Loucy (cell line): ENCODE data around the gene RIMS1.

Experiments used
- H2AFZ ChIP-seq: fragments of 200-600 bp; sonication (generic); 2 replicates; pipeline ENCODE4 v1.6.0; 2016; ENCODE audit warnings: antibody characterized with exemption, mild to moderate bottlenecking, low read length, moderate library complexity
- H3F3A ChIP-seq: fragments of 200-600 bp; 2 replicates; pipeline ENCODE4 v1.6.0; 2016; ENCODE audit warnings: antibody characterized with exemption, low read depth, mild to moderate bottlenecking
- H3K27me3 ChIP-seq: fragments of 200-600 bp; sonication (generic); 2 replicates; pipeline ENCODE4 v1.6.1; 2014; ENCODE audit warnings: low read length, mild to moderate bottlenecking; ENCODE audit not compliant: insufficient read depth, poor library complexity, severe bottlenecking
- H3K36me3 ChIP-seq: fragments of 200-600 bp; sonication (generic); 2 replicates; pipeline ENCODE4 v1.6.1; 2016; ENCODE audit warnings: low read length; ENCODE audit not compliant: insufficient read depth
- H3K4me1 ChIP-seq: fragments of 200-600 bp; sonication (generic); 2 replicates; pipeline ENCODE4 v1.5.1; 2014; ENCODE audit warnings: low read length, mild to moderate bottlenecking; ENCODE audit not compliant: insufficient read depth, poor library complexity, severe bottlenecking
- H3K4me2 ChIP-seq: fragments of 200-600 bp; sonication (generic); 2 replicates; pipeline ENCODE4 v1.6.0; 2014; ENCODE audit warnings: antibody characterized with exemption, low read length, low read depth, mild to moderate bottlenecking; ENCODE audit not compliant: poor library complexity, severe bottlenecking
- H3K4me3 ChIP-seq: fragments of 200-600 bp; sonication (generic); 2 replicates; pipeline ENCODE4 v1.5.1; 2014; ENCODE audit warnings: low read length, mild to moderate bottlenecking, mixed read lengths; ENCODE audit not compliant: poor library complexity, severe bottlenecking
- H3K79me2 ChIP-seq: fragments of 200-600 bp; sonication (generic); 2 replicates; pipeline ENCODE4 v1.6.1; 2014; ENCODE audit warnings: low read length; ENCODE audit not compliant: insufficient read depth
- H3K9ac ChIP-seq: fragments of 200-600 bp; sonication (generic); 2 replicates; pipeline ENCODE4 v1.6.0; 2014; ENCODE audit warnings: mild to moderate bottlenecking, low read depth, low read length, moderate library complexity; ENCODE audit not compliant: poor library complexity, severe bottlenecking
- H3K9me2 ChIP-seq: fragments of 200-600 bp; sonication (generic); replicated peaks from 2 replicates; pipeline ENCODE4 v1.6.1; 2016; ENCODE audit warnings: low read depth, low read length, mixed read lengths
- H3K9me3 ChIP-seq: fragments of 200-600 bp; sonication (generic); 2 replicates; pipeline ENCODE4 v1.6.1; 2014; ENCODE audit warnings: mild to moderate bottlenecking, antibody characterized with exemption, low read length, low read depth; ENCODE audit not compliant: insufficient read depth
- H4K20me1 ChIP-seq: fragments of 200-600 bp; sonication (generic); 2 replicates; pipeline ENCODE4 v1.6.0; 2014; ENCODE audit warnings: antibody characterized with exemption, low read length, mild to moderate bottlenecking; ENCODE audit not compliant: insufficient read depth, poor library complexity, severe bottlenecking
- CTCF ChIP-seq: fragments of 200-600 bp; sonication (generic); conservative IDR thresholded peaks from 2 replicates; pipeline ENCODE4 v1.5.1; 2014; ENCODE audit warnings: mild to moderate bottlenecking, antibody characterized with exemption, low read length
- EZH2phosphoT487 ChIP-seq: fragments of 200-600 bp; IDR thresholded peaks from 2 replicates; pipeline ENCODE4 v1.6.1; 2018; ENCODE audit warnings: antibody characterized with exemption, mild to moderate bottlenecking, moderate library complexity, borderline replicate concordance

RIMS1 gene

GRCh38 chr6:72440611-72441010 is 554.3 kb downstream of the RIMS1 start:
- Histone ChIP-seq H3K4me1 (no peaks in the 10 kb centered on the region), H3K36me3 (no peaks in the 10 kb centered on the region)

GRCh38 chr6:72446430-72446829 is 560.1 kb downstream of the RIMS1 start:
- no peaks in the 10 kb centered on the region for H3K9me2 ChIP-seq

More at GRCh38 chr6:72440611-72441010, 554.3 kb downstream of the RIMS1 start:
- H3F3A ChIP-seq: no peaks in the 10 kb centered on the region
- H3K9ac ChIP-seq: no peak overlapping the region
- H3K27me3 ChIP-seq: no peaks in the 10 kb centered on the region
- no peaks in the 10 kb centered on the region for H3K79me2 ChIP-seq
- no peak overlapping the region for H3K4me3 ChIP-seq
- TF ChIP-seq EZH2phosphoT487 (no peak), CTCF (no peak)
- no peaks in the 10 kb centered on the region for H4K20me1 ChIP-seq
- no peaks in the 10 kb centered on the region for H3K9me3 ChIP-seq
- H3K9me2 ChIP-seq: no peaks in the 10 kb centered on the region
- no peak overlapping the region for H3K4me2 ChIP-seq
- H2AFZ ChIP-seq: no peak overlapping the region

More at GRCh38 chr6:72446430-72446829, 560.1 kb downstream of the RIMS1 start:
- no peak overlapping the region for H3K4me3 ChIP-seq
- no peaks in the 10 kb centered on the region for H3K36me3 ChIP-seq
- no peak overlapping the region for H3K4me2 ChIP-seq
- H3K9me3 ChIP-seq: no peaks in the 10 kb centered on the region
- H3K79me2 ChIP-seq: no peaks in the 10 kb centered on the region
- no peaks in the 10 kb centered on the region for H3F3A ChIP-seq
- no peaks in the 10 kb centered on the region for H3K4me1 ChIP-seq
- H4K20me1 ChIP-seq: no peaks in the 10 kb centered on the region
- H2AFZ ChIP-seq: no peak overlapping the region
- TF ChIP-seq EZH2phosphoT487 (no peak), CTCF (no peak)
- no peaks in the 10 kb centered on the region for H3K27me3 ChIP-seq
- H3K9ac ChIP-seq: no peak overlapping the region
